HepG2 (cell line): ENCODE data around the gene ZC3H18. TPM values are rescaled to one million over a fixed set of nuclear protein-coding genes. Genes with fewer than 3 reads are reported as not detected.

Source experiments
- CAMTA2 ChIP-seq: sonication (generic); formaldehyde crosslinking; IDR thresholded peaks from 2 replicates; pipeline ENCODE4 v1.4.0; 2020; ENCODE audit warnings: mild to moderate bottlenecking, missing genetic modification reagents, borderline replicate concordance
- CBX5 ChIP-seq: sonication (generic); formaldehyde crosslinking; IDR thresholded peaks from 2 replicates; pipeline ENCODE4 v1.4.0; 2020; ENCODE audit warnings: missing genetic modification reagents, borderline replicate concordance
- FOXC1 ChIP-seq: sonication (generic); formaldehyde crosslinking; IDR thresholded peaks from 2 replicates; pipeline ENCODE4 v1.8.0; 2022; ENCODE audit warnings: mild to moderate bottlenecking, missing genetic modification reagents, borderline replicate concordance
- HNF1B ChIP-seq: sonication (generic); formaldehyde crosslinking; IDR thresholded peaks from 2 replicates; pipeline ENCODE4 v1.5.1; 2020; ENCODE audit warnings: mild to moderate bottlenecking, moderate library complexity, missing genetic modification reagents
- HNRNPH1 ChIP-seq: fragments of 200-400 bp; formaldehyde crosslinking; optimal IDR thresholded peaks from 2 replicates; pipeline ENCODE3; 2017; ENCODE audit warnings: mild to moderate bottlenecking, low read depth, low read length
- KLF12 ChIP-seq: sonication (generic); formaldehyde crosslinking; IDR thresholded peaks from 2 replicates; pipeline ENCODE4 v1.4.0; 2020; ENCODE audit warnings: missing genetic modification reagents, borderline replicate concordance
- MATR3 ChIP-seq: sonication (generic); formaldehyde crosslinking; IDR thresholded peaks from 2 replicates; pipeline ENCODE4 v1.4.0; 2020; ENCODE audit warnings: missing genetic modification reagents
- MED8 ChIP-seq: sonication (generic); formaldehyde crosslinking; IDR thresholded peaks from 2 replicates; pipeline ENCODE4 v1.8.1; 2023; ENCODE audit warnings: mild to moderate bottlenecking, missing genetic modification reagents; ENCODE audit not compliant: insufficient replicate concordance
- MLLT10 ChIP-seq: sonication (generic); formaldehyde crosslinking; IDR thresholded peaks from 2 replicates; pipeline ENCODE4 v1.4.0; 2020; ENCODE audit warnings: missing genetic modification reagents
- NCOA2 ChIP-seq: sonication (generic); formaldehyde crosslinking; IDR thresholded peaks from 2 replicates; pipeline ENCODE4 v1.8.0; 2022; ENCODE audit warnings: inconsistent platforms
- PITX1 ChIP-seq: sonication (generic); formaldehyde crosslinking; IDR thresholded peaks from 2 replicates; pipeline ENCODE4 v1.5.1; 2020; ENCODE audit warnings: mild to moderate bottlenecking, missing genetic modification reagents
- SAFB2 ChIP-seq: sonication (generic); formaldehyde crosslinking; IDR thresholded peaks from 2 replicates; pipeline ENCODE4 v1.5.1; 2020; ENCODE audit warnings: missing genetic modification reagents, low read depth, mild to moderate bottlenecking, borderline replicate concordance
- SOX6 ChIP-seq, 2 experiments: fragments of 450-650 bp in 1 of 2; sonication (generic) in 1 of 2; formaldehyde crosslinking in 1 of 2; IDR thresholded peaks; 2 replicates each; pipeline versions ENCODE4 v1.4.0 to v1.6.1; 2017 to 2020; ENCODE audit warnings: antibody characterized with exemption in 1 of 2, mild to moderate bottlenecking in 1 of 2, missing genetic modification reagents in 1 of 2
- STAT6 ChIP-seq: sonication (generic); formaldehyde crosslinking; IDR thresholded peaks from 2 replicates; pipeline ENCODE4 v1.4.0; 2020; ENCODE audit warnings: missing genetic modification reagents, mild to moderate bottlenecking, borderline replicate concordance
- TCF12 ChIP-seq, 2 experiments: fragments of 450-650 bp in 1 of 2; sonication (generic) in 1 of 2; formaldehyde crosslinking in 1 of 2; IDR thresholded peaks; 2 replicates each; pipeline versions ENCODE4 v1.6.1 to v1.8.0; 2017 to 2022; ENCODE audit warnings: antibody characterized with exemption in 1 of 2, mild to moderate bottlenecking in 1 of 2, missing genetic modification reagents in 1 of 2, moderate library complexity in 1 of 2
- TCF7 ChIP-seq: sonication (generic); IDR thresholded peaks from 2 replicates; pipeline ENCODE4 v1.6.1; 2016; ENCODE audit warnings: antibody characterized with exemption, low read depth
- TEAD3 ChIP-seq: optimal IDR thresholded peaks from 2 replicates; pipeline ENCODE3; 2016; ENCODE audit warnings: borderline replicate concordance
- UBTF ChIP-seq: sonication (generic); formaldehyde crosslinking; IDR thresholded peaks from 2 replicates; pipeline ENCODE4 v1.4.0; 2020; ENCODE audit warnings: mild to moderate bottlenecking, missing genetic modification reagents
- ZIK1 ChIP-seq: sonication (generic); formaldehyde crosslinking; IDR thresholded peaks from 2 replicates; pipeline ENCODE4 v1.5.0; 2020; ENCODE audit warnings: mild to moderate bottlenecking, low read depth, missing genetic modification reagents, borderline replicate concordance
- ZNF138 ChIP-seq: sonication (generic); formaldehyde crosslinking; IDR thresholded peaks from 2 replicates; pipeline ENCODE4 v1.5.0; 2020; ENCODE audit warnings: mild to moderate bottlenecking, low read depth, missing genetic modification reagents
- ZNF230 ChIP-seq: sonication (generic); formaldehyde crosslinking; IDR thresholded peaks from 2 replicates; pipeline ENCODE4 v1.4.0; 2020; ENCODE audit warnings: mild to moderate bottlenecking, missing genetic modification reagents
- ZNF235 ChIP-seq: sonication (generic); formaldehyde crosslinking; IDR thresholded peaks from 2 replicates; pipeline ENCODE4 v1.8.1; 2023; ENCODE audit warnings: mild to moderate bottlenecking, missing genetic modification reagents, borderline replicate concordance
- ZNF292 ChIP-seq: sonication (generic); formaldehyde crosslinking; IDR thresholded peaks from 2 replicates; pipeline ENCODE4 v1.8.1; 2022; ENCODE audit warnings: mild to moderate bottlenecking, low read depth, missing genetic modification reagents, borderline replicate concordance
- ZNF644 ChIP-seq: IDR thresholded peaks from 2 replicates; pipeline ENCODE4 v1.6.1; 2016; ENCODE audit warnings: low read depth
- ZNF737 ChIP-seq: sonication (generic); formaldehyde crosslinking; IDR thresholded peaks from 2 replicates; pipeline ENCODE4 v1.5.0; 2020; ENCODE audit warnings: missing genetic modification reagents, mild to moderate bottlenecking, borderline replicate concordance
- ZNF879 ChIP-seq: sonication (generic); formaldehyde crosslinking; IDR thresholded peaks from 2 replicates; pipeline ENCODE4 v1.8.1; 2023; ENCODE audit warnings: missing genetic modification reagents
- polyA plus RNA-seq, 8 experiments: library from polyadenylated mRNA; depleted of rRNA in 3 of 8; stranded (reverse) in 7 of 8; unstranded in 1 of 8; fragments of >200 nt; fragmentation: Illumina TruSeq in 4 of 8; extraction: Trizol in 4 of 8; gene quantifications; 2 replicates each; pipeline versions ENCODE4 v1.2.1 to v1.2.3, GENCODE V29; 2011 to 2016; ENCODE audit warnings: low read depth in 4 of 8, missing spikeins in 1 of 8, mixed read lengths in 1 of 8; ENCODE audit not compliant: insufficient read depth in 1 of 8
- total RNA-seq, 5 experiments: library from RNA; depleted of rRNA; stranded (reverse); fragments of >200 nt; fragmentation: Illumina TruSeq; extraction: Trizol; gene quantifications; 2 replicates each; pipeline ENCODE4 v1.2.3, GENCODE V29; 2016; ENCODE audit warnings: low read depth in 1 of 5

Gene ZC3H18
- total and polyA plus RNA-seq, 2 of the 13 experiments (the other 11 are each of a cell fraction or from before 2014, with no cell fraction given): 11.2 to 27.4 TPM

GRCh38 chr16:88550246-88550661, 19.9 kb upstream of the ZC3H18 start (continued):
- TF ChIP-seq NCOA2: no peak
- peak; percentile 72 for TF ChIP-seq HNF1B (CRISPR knock-in tag)
- no peak for TF ChIP-seq ZNF737 (CRISPR knock-in tag)
- TF ChIP-seq ZNF879 (CRISPR knock-in tag): no peak
- no peak for TF ChIP-seq STAT6 (CRISPR knock-in tag)
- no peak for TF ChIP-seq HNRNPH1
- TF ChIP-seq ZNF230: no peak
- no peak for TF ChIP-seq TCF12 (IDR thresholded peaks at IDR 0.05)
- no peak for TF ChIP-seq TCF12 (CRISPR knock-in tag; IDR thresholded peaks at IDR 0.05)
- peak; percentile 91 for TF ChIP-seq UBTF
- TF ChIP-seq MLLT10 (CRISPR knock-in tag): no peak
- TF ChIP-seq TEAD3: peak; percentile 8
- TF ChIP-seq ZNF292 (CRISPR knock-in tag): no peak
- TF ChIP-seq TCF7: no peak
- TF ChIP-seq SOX6 (IDR thresholded peaks at IDR 0.05): no peak
- TF ChIP-seq SOX6 (CRISPR knock-in tag; IDR thresholded peaks at IDR 0.05): no peak
- no peak for TF ChIP-seq ZNF235
- TF ChIP-seq MATR3 (CRISPR knock-in tag): no peak
- no peak for TF ChIP-seq MED8 (CRISPR knock-in tag)
- TF ChIP-seq FOXC1: no peak
- no peak for TF ChIP-seq PITX1 (CRISPR knock-in tag)
- peak; percentile 39; the same call in 1 of the 2 replicates for TF ChIP-seq KLF12 (CRISPR knock-in tag)
- TF ChIP-seq ZIK1: no peak
- no peak for TF ChIP-seq SAFB2 (CRISPR knock-in tag)
- TF ChIP-seq ZNF644 (CRISPR knock-in tag): no peak
- no peak for TF ChIP-seq CBX5
- no peak for TF ChIP-seq ZNF138 (CRISPR knock-in tag)
- no peak for TF ChIP-seq CAMTA2 (CRISPR knock-in tag)
